Endothelial cell of umbilical vein (primary cell): ENCODE measurements around the gene TADA2A.

Source experiments
- EZH2 ChIP-seq: IDR thresholded peaks from 2 replicates; pipeline ENCODE4 v1.6.1; 2012; ENCODE audit warnings: borderline replicate concordance, low read depth, mild to moderate bottlenecking, moderate library complexity, low read length, inconsistent platforms; ENCODE audit not compliant: severe bottlenecking
- FOS ChIP-seq: IDR thresholded peaks from 2 replicates; pipeline ENCODE4 v1.6.1; 2011; ENCODE audit warnings: mild to moderate bottlenecking, low read length, moderate library complexity, borderline replicate concordance; ENCODE audit not compliant: insufficient read depth
- GATA2 ChIP-seq: IDR thresholded peaks from 2 replicates; pipeline ENCODE4 v1.7.0; 2011; ENCODE audit warnings: low read depth, mild to moderate bottlenecking, moderate library complexity, mixed read lengths, low read length; ENCODE audit not compliant: insufficient read length, insufficient read depth
- JUN ChIP-seq: IDR thresholded peaks from 2 replicates; pipeline ENCODE4 v1.6.1; 2011; ENCODE audit warnings: borderline replicate concordance, low read depth; ENCODE audit not compliant: insufficient read length, insufficient read depth
- MYC ChIP-seq: IDR thresholded peaks from one replicate; pipeline ENCODE4 v1.6.1; 2011; ENCODE audit warnings: mild to moderate bottlenecking, low read depth, low read length
- POLR2A ChIP-seq: IDR thresholded peaks from 2 replicates; pipeline ENCODE4 v1.6.1; 2012; ENCODE audit warnings: low read depth, mild to moderate bottlenecking, control low read depth, low read length
- POLR2AphosphoS5 ChIP-seq: IDR thresholded peaks from 2 replicates; pipeline ENCODE4 v1.6.1; 2012; ENCODE audit warnings: low read depth, mild to moderate bottlenecking, control low read depth, low read length, moderate library complexity; ENCODE audit not compliant: insufficient read depth
- TF ChIP-seq, protein P1 (sequence below), 2 donors: IDR thresholded peaks; 1 replicate in 1 of 2; 2 replicates in 1 of 2; pipeline ENCODE4 v1.5.1; 2011; ENCODE audit warnings: low read length in 2 of 2, mild to moderate bottlenecking in 2 of 2, moderate library complexity in 2 of 2, control low read depth in 1 of 2, inconsistent platforms in 1 of 2, low read depth in 1 of 2; ENCODE audit not compliant: insufficient read depth in 1 of 2; ENCODE audit errors: extremely low read depth in 1 of 2
- TF ChIP-seq, protein P2 (sequence below): IDR thresholded peaks from 2 replicates; pipeline ENCODE4 v1.6.1; 2011; ENCODE audit not compliant: insufficient read depth, insufficient read length

DNA sequence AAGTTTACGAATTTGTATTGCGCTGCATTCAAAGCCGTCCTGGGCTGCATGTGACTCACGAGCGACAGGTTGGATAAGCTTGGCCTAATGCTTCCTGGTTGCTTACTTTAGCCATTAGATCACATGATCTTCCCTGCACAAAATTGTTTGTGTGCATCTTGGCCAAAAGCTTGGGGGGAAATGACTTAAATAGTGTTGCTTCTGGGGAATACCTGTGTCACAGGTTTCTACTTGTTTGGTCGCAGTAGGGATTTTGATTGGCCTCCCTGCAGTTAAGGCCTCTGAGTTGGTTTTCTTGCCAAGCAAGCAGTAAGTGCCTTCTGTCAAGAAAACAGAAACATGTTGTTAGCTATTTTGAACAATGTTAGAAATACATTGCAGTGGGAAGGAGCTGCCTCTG, 43.4 kb downstream of the TADA2A start:
- TF ChIP-seq, protein P1, sequence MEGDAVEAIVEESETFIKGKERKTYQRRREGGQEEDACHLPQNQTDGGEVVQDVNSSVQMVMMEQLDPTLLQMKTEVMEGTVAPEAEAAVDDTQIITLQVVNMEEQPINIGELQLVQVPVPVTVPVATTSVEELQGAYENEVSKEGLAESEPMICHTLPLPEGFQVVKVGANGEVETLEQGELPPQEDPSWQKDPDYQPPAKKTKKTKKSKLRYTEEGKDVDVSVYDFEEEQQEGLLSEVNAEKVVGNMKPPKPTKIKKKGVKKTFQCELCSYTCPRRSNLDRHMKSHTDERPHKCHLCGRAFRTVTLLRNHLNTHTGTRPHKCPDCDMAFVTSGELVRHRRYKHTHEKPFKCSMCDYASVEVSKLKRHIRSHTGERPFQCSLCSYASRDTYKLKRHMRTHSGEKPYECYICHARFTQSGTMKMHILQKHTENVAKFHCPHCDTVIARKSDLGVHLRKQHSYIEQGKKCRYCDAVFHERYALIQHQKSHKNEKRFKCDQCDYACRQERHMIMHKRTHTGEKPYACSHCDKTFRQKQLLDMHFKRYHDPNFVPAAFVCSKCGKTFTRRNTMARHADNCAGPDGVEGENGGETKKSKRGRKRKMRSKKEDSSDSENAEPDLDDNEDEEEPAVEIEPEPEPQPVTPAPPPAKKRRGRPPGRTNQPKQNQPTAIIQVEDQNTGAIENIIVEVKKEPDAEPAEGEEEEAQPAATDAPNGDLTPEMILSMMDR (IDR thresholded peaks at IDR 0.05; ENCODE audit: extremely low read depth in 1 of 2, insufficient read depth in 1 of 2, low read depth in 1 of 2, low read length in 2 of 2) = no peak
- TF ChIP-seq EZH2 (no peak), POLR2A (no peak), POLR2AphosphoS5 (no peak), GATA2 (no peak), FOS (no peak), JUN (no peak), MYC (no peak)
- TF ChIP-seq, protein P2, sequence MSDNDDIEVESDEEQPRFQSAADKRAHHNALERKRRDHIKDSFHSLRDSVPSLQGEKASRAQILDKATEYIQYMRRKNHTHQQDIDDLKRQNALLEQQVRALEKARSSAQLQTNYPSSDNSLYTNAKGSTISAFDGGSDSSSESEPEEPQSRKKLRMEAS = no peak
